ENCODE data around the gene WDR90. TPM values are rescaled to one million over a fixed set of nuclear protein-coding genes. Genes with fewer than 3 reads are reported as not detected.

WDR90 gene
- polyA plus RNA-seq, 3 donors, result 0.13 to 16.5 (median 1.1) TPM

- peaks cover 0 to 3% (median 0%) of the 10 kb centered on the region in 3 donors for H3K27me3 Mint-ChIP-seq (ENCODE audit: low read depth in 3 of 3)
- H3K9me3 ChIP-seq (replicated peaks in 1 of 2; ENCODE audit: control insufficient read depth in 1 of 2, insufficient read depth in 1 of 2, low read length in 2 of 2), result no peaks in the 10 kb centered on the region
- no peaks in the 10 kb centered on the region for H3K36me3 ChIP-seq (replicated peaks in 1 of 2; ENCODE audit: control insufficient read depth in 1 of 2, insufficient read depth in 2 of 2, low read length in 2 of 2)
- H3K79me2 ChIP-seq (ENCODE audit: insufficient read depth, low read length), result peaks cover 28% of the 10 kb centered on the region
- H3K36me3 Mint-ChIP-seq, result peaks cover 5 to 15% of the 10 kb centered on the region in 2 donors
- H3K9me3 Mint-ChIP-seq, result peaks cover 0 to 2% (median 0%) of the 10 kb centered on the region in 7 donors
- peaks cover 49% of the 10 kb centered on the region for H4K20me1 ChIP-seq (ENCODE audit: insufficient read depth, low read length)
- no peak overlapping the region for H3K4me3 Mint-ChIP-seq
- 92% methylated on average over 26 of the region's 32 CpGs for WGBS (ENCODE audit: insufficient coverage)
- H3K27me3 ChIP-seq (ENCODE audit: control insufficient read depth in 2 of 2, insufficient read depth in 2 of 2, low read length in 2 of 2), result no peaks in the 10 kb centered on the region
- H3K4me1 ChIP-seq (ENCODE audit: control insufficient read depth in 1 of 2, insufficient read depth in 2 of 2, low read length in 2 of 2), result peaks cover 39 to 68% of the 10 kb centered on the region in 2 donors
- intact Hi-C loops (cut with micrococcal nuclease), result no loop called here
- H3K4me3 ChIP-seq (replicated peaks in 1 of 3; ENCODE audit: low read depth in 2 of 3, low read length in 3 of 3), result no peak overlapping the region
- H3K9ac ChIP-seq (ENCODE audit: insufficient read depth, low read length, poor library complexity, severe bottlenecking), result no peak overlapping the region
- no peak overlapping the region for H3K27ac ChIP-seq (ENCODE audit: low read depth in 1 of 2, low read length in 2 of 2)
- no peak for TF ChIP-seq CTCF (IDR thresholded peaks at IDR 0.05)
- H2AFZ ChIP-seq (ENCODE audit: insufficient read depth, low read depth, low read length, poor library complexity, severe bottlenecking), result no peak overlapping the region
- peaks cover 47% of the 10 kb centered on the region for H3K4me1 Mint-ChIP-seq
- H3K27ac Mint-ChIP-seq, result no peak overlapping the region
- no peak overlapping the region for H3K4me2 ChIP-seq (replicated peaks; ENCODE audit: extremely low read depth, low read length, poor library complexity, severe bottlenecking)
- DNase-seq, result no peak
Measured at GRCh38 chr16:645852-646678, 3.1 kb upstream of the WDR90 start.

- Mint-ChIP-seq H3K4me1 (peaks cover 47% of the 10 kb centered on the region), H3K27ac (no peak overlapping the region), H3K36me3 (peaks cover 5 to 15% of the 10 kb centered on the region in 2 donors), H3K4me3 (no peak overlapping the region), H3K27me3 (ENCODE audit: low read depth in 3 of 3) (peaks cover 0 to 3% (median 0%) of the 10 kb centered on the region in 3 donors), H3K9me3 (peaks cover 0 to 2% (median 0%) of the 10 kb centered on the region in 7 donors)
- TF ChIP-seq CTCF (IDR thresholded peaks at IDR 0.05), result no peak
- H3K36me3 ChIP-seq (replicated peaks in 1 of 2; ENCODE audit: control insufficient read depth in 1 of 2, insufficient read depth in 2 of 2, low read length in 2 of 2), result no peaks in the 10 kb centered on the region
- no peak overlapping the region for H2AFZ ChIP-seq (ENCODE audit: insufficient read depth, low read depth, low read length, poor library complexity, severe bottlenecking)
- H3K4me2 ChIP-seq (replicated peaks; ENCODE audit: extremely low read depth, low read length, poor library complexity, severe bottlenecking), result no peak overlapping the region
- no peak overlapping the region for H3K27ac ChIP-seq (ENCODE audit: low read depth in 1 of 2, low read length in 2 of 2)
- no peak overlapping the region for H3K9ac ChIP-seq (ENCODE audit: insufficient read depth, low read length, poor library complexity, severe bottlenecking)
- H3K27me3 ChIP-seq (ENCODE audit: control insufficient read depth in 2 of 2, insufficient read depth in 2 of 2, low read length in 2 of 2), result no peaks in the 10 kb centered on the region
- no peak for DNase-seq
- WGBS (ENCODE audit: insufficient coverage), result 94% methylated on average over 19 of the region's 22 CpGs
- H3K9me3 ChIP-seq (replicated peaks in 1 of 2; ENCODE audit: control insufficient read depth in 1 of 2, insufficient read depth in 1 of 2, low read length in 2 of 2), result no peaks in the 10 kb centered on the region
- no peak overlapping the region for H3K4me3 ChIP-seq (replicated peaks in 1 of 3; ENCODE audit: low read depth in 2 of 3, low read length in 3 of 3)
- intact Hi-C loops (cut with micrococcal nuclease), result no loop called here
- peaks cover 34 to 61% of the 10 kb centered on the region in 2 donors for H3K4me1 ChIP-seq (ENCODE audit: control insufficient read depth in 1 of 2, insufficient read depth in 2 of 2, low read length in 2 of 2)
- H4K20me1 ChIP-seq (ENCODE audit: insufficient read depth, low read length), result peaks cover 49% of the 10 kb centered on the region
- H3K79me2 ChIP-seq (ENCODE audit: insufficient read depth, low read length), result peaks cover 24% of the 10 kb centered on the region
Measured at GRCh38 chr16:646679-647172, 2.4 kb upstream of the WDR90 start.
